ENCODE data around the gene NTRK2.
A peak's percentile ranks its signal among the peaks of the same experiment; 100 is the strongest.

GRCh38 chr9:84652496-84653120, 16.9 kb upstream of the NTRK2 start:
- TF ChIP-seq CTCF (conservative IDR thresholded peaks at IDR 0.05; ENCODE audit: low read depth, low read length) (peak; percentile 25; the same call in 1 of the 2 replicates), EZH2 (IDR thresholded peaks at IDR 0.05; ENCODE audit: borderline replicate concordance, low read depth, low read length, poor library complexity, severe bottlenecking) (no peak)

All from A673 (cell line).